SH-SY5Y (cell line): ENCODE results near the gene TFEB.

Source experiments
- GATA2 ChIP-seq: IDR thresholded peaks from 2 replicates; pipeline ENCODE4 v1.6.1; 2011; ENCODE audit warnings: mild to moderate bottlenecking, low read depth, low read length
- GATA3 ChIP-seq: IDR thresholded peaks from 2 replicates; pipeline ENCODE4 v1.6.1; 2011; ENCODE audit warnings: low read depth, mild to moderate bottlenecking, low read length, moderate library complexity

DNA sequence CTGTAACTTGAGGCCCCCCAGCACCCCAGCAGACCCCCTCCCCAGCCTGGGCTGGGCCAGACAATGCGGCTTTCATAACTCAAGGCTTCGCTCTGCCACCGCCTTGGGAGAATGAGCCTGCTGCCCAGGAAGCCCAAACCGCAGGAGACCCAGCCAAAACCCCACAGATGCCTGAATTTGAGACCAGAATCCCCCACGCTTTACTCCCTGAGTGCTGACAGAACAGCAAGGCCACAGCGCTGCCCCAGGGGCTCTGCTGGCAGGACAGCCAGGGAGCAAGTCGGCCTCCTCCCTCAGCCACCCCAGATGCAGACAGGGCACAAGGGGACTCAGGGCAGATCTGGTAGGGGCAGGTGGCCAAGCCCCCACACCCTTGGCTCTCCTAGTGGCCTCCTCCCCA lies 95.0 kb downstream of the TFEB start:
- TF ChIP-seq GATA2 = no peak
- TF ChIP-seq GATA3 = no peak
